Smooth muscle cell of the pulmonary artery (primary cell): Measurements from ENCODE around the gene SHOC1. TPM values are rescaled to one million over a fixed set of nuclear protein-coding genes. Genes with fewer than 3 reads are reported as not detected.

ENCODE experiments used
- total RNA-seq: library from RNA; depleted of rRNA; stranded (reverse); fragments of >200 nt; gene quantifications from 2 replicates; pipeline ENCODE4 v1.2.3, GENCODE V29; 2014

Gene SHOC1
- under 0.01 TPM in 1 of 2 replicates, not detected in the other for total RNA-seq

GRCh38 chr9:111794835-111795556, at the start of gene SHOC1:
TSS of gene SHOC1 (minus strand) at chr9:111794937. CDS start at chr9:111791418, 3,519 bp downstream.

Other genes starting within 250 kb of the SHOC1 start
- 60.3 and 67.4 TPM in 2 replicates for gene PTGR1, start 195.3 kb downstream of the SHOC1 start, total RNA-seq
- 8.1 and 8.8 TPM in 2 replicates for gene DNAJC25, start 163.6 kb downstream of the SHOC1 start, total RNA-seq
- gene GNG10, start 133.3 kb downstream of the SHOC1 start, total RNA-seq: 49.0 and 63.9 TPM in 2 replicates
- gene UGCG, start 101.9 kb upstream of the SHOC1 start, total RNA-seq: 114 and 163 TPM in 2 replicates